Esophagus squamous epithelium (tissue), 5 donors: Measurements from ENCODE around the gene GNA12. TPM values are rescaled to one million over a fixed set of nuclear protein-coding genes. Genes with fewer than 3 reads are reported as not detected.

Experiments
- DNase-seq: peaks from one replicate; lab custom pipeline; 2025; lab: John Stamatoyannopoulos, UW
- H3K27ac ChIP-seq, 4 donors: fragments of 200-600 bp; sonication (generic); one replicate each; pipeline ENCODE4 v1.5.1; 2016 to 2019; ENCODE audit warnings: mild to moderate bottlenecking in 1 of 4
- H3K27me3 ChIP-seq, 4 donors: fragments of 200-600 bp; sonication (generic); 1 replicate in 3 of 4; 2 replicates in 1 of 4; pipeline versions ENCODE4 v1.5.1 to v1.6.0; 2017 to 2021; ENCODE audit warnings: antibody characterized with exemption in 1 of 4
- H3K36me3 ChIP-seq, 3 donors: fragments of 200-600 bp; sonication (generic); one replicate each; pipeline ENCODE4 v1.5.1; 2016 to 2019
- H3K4me1 ChIP-seq, 3 donors: fragments of 200-600 bp; sonication (generic); one replicate each; pipeline ENCODE4 v1.5.1; 2017 to 2019
- H3K4me3 ChIP-seq, 4 donors: fragments of 200-600 bp; sonication (generic); 1 replicate in 3 of 4; 2 replicates in 1 of 4; pipeline ENCODE4 v1.5.1; 2016 to 2019; ENCODE audit warnings: mild to moderate bottlenecking in 2 of 4, moderate library complexity in 1 of 4
- H3K9me3 ChIP-seq, 3 donors: fragments of 200-600 bp; sonication (generic); one replicate each; pipeline ENCODE4 v1.5.1; 2016 to 2019
- POLR2A ChIP-seq, 4 donors: fragments of 450-650 bp; IDR thresholded peaks; one replicate each; pipeline ENCODE4 v1.6.1; 2017; ENCODE audit warnings: antibody characterized with exemption in 4 of 4, mild to moderate bottlenecking in 4 of 4, moderate library complexity in 3 of 4
- WGBS, 2 donors: methylation state at CpG; one replicate each; pipeline ENCODE4 v1.1.5; 2018; 5-methylcytosine and 5-hydroxymethylcytosine counted together
- intact Hi-C: fragments of 100-400 bp; cut with DNase I; formaldehyde crosslinking; loops from one replicate; pipeline ENCODE4 v1.15.0; 2022
- total RNA-seq, 4 donors: library from RNA; depleted of rRNA; stranded (reverse); fragments of >200 nt; gene quantifications; one replicate each; pipeline ENCODE4 v1.1.0, GENCODE V29; 2016
- TF ChIP-seq, protein P1 (sequence below), 6 experiments: fragments of 450-650 bp in 4 of 6; fragments of 200-600 bp in 2 of 6; sonication (generic) in 2 of 6; IDR thresholded peaks; one replicate each; pipeline ENCODE4 v1.5.1; 2016 to 2019; ENCODE audit warnings: antibody characterized with exemption in 6 of 6, mild to moderate bottlenecking in 4 of 6, moderate library complexity in 4 of 6
- donor health status: DM: yes; HTN: yes; CAD: no.

Gene GNA12
- total RNA-seq, 4 donors from 2014 or later = 6.6 to 11.6 (median 7.6) TPM

GRCh38 chr7:2796358-2797352 is 47.5 kb downstream of the GNA12 start:
- no peaks in the 10 kb centered on the region for H3K27me3 ChIP-seq
- no peak overlapping the region for H3K4me3 ChIP-seq
- TF ChIP-seq POLR2A (IDR thresholded peaks at IDR 0.05) = no peak
- TF ChIP-seq, protein P1, sequence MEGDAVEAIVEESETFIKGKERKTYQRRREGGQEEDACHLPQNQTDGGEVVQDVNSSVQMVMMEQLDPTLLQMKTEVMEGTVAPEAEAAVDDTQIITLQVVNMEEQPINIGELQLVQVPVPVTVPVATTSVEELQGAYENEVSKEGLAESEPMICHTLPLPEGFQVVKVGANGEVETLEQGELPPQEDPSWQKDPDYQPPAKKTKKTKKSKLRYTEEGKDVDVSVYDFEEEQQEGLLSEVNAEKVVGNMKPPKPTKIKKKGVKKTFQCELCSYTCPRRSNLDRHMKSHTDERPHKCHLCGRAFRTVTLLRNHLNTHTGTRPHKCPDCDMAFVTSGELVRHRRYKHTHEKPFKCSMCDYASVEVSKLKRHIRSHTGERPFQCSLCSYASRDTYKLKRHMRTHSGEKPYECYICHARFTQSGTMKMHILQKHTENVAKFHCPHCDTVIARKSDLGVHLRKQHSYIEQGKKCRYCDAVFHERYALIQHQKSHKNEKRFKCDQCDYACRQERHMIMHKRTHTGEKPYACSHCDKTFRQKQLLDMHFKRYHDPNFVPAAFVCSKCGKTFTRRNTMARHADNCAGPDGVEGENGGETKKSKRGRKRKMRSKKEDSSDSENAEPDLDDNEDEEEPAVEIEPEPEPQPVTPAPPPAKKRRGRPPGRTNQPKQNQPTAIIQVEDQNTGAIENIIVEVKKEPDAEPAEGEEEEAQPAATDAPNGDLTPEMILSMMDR (IDR thresholded peaks at IDR 0.05) = no peak
- H3K27ac ChIP-seq = peak overlapping the region in 3 of 4 donors; percentile 64 to 76 (median 72)
- WGBS, 2 donors = 67 to 76% methylated on average over 20 of the region's 20 CpGs
- peaks cover 0 to 24% (median 0%) of the 10 kb centered on the region in 3 donors for H3K4me1 ChIP-seq
- peaks cover 0 to 32% (median 7%) of the 10 kb centered on the region in 3 donors for H3K36me3 ChIP-seq
- DNase-seq = no peak
- H3K9me3 ChIP-seq = no peaks in the 10 kb centered on the region
- intact Hi-C loops = no loop called here

GRCh38 chr7:2795906-2796305 is 48.2 kb downstream of the GNA12 start:
- H3K36me3 ChIP-seq = peaks cover 0 to 38% (median 7%) of the 10 kb centered on the region in 3 donors
- peak overlapping the region in 3 of 4 donors; percentile 64 to 76 (median 72) for H3K27ac ChIP-seq
- H3K27me3 ChIP-seq = no peaks in the 10 kb centered on the region
- no peaks in the 10 kb centered on the region for H3K9me3 ChIP-seq
- H3K4me1 ChIP-seq = peaks cover 0 to 17% (median 0%) of the 10 kb centered on the region in 3 donors
- WGBS, 2 donors = 90 to 95% methylated on average over 9 of the region's 9 CpGs
- no peak overlapping the region for H3K4me3 ChIP-seq
- DNase-seq = no peak
- intact Hi-C loops = no loop called here
- no peak for TF ChIP-seq POLR2A (IDR thresholded peaks at IDR 0.05)
- TF ChIP-seq, protein P1 (IDR thresholded peaks at IDR 0.05) = no peak

GRCh38 chr7:2794836-2795636 is 49.1 kb downstream of the GNA12 start:
- Histone ChIP-seq H3K4me3 (no peak overlapping the region), H3K27ac (no peak overlapping the region), H3K9me3 (no peaks in the 10 kb centered on the region), H3K4me1 (peaks cover 0 to 15% (median 4%) of the 10 kb centered on the region in 3 donors), H3K27me3 (no peaks in the 10 kb centered on the region), H3K36me3 (peaks cover 0 to 38% (median 7%) of the 10 kb centered on the region in 3 donors)
- no peak for DNase-seq
- TF ChIP-seq, protein P1 (IDR thresholded peaks at IDR 0.05) = no peak
- TF ChIP-seq POLR2A (IDR thresholded peaks at IDR 0.05) = no peak
- 89 to 93% methylated on average over 10 of the region's 17 CpGs for whole genome bisulfite sequencing, 2 donors
- intact Hi-C loops = no loop called here

- peaks cover 0 to 42% (median 7%) of the 10 kb centered on the region in 3 donors for H3K36me3 ChIP-seq
- H3K27ac ChIP-seq = no peak overlapping the region
- no peak for TF ChIP-seq POLR2A (IDR thresholded peaks at IDR 0.05)
- TF ChIP-seq, protein P1 (IDR thresholded peaks at IDR 0.05) = no peak
- intact Hi-C loops = no loop called here
- H3K4me1 ChIP-seq = peaks cover 0 to 24% (median 11%) of the 10 kb centered on the region in 3 donors
- no peak overlapping the region for H3K4me3 ChIP-seq
- H3K27me3 ChIP-seq = no peaks in the 10 kb centered on the region
- 78 to 81% methylated on average over 13 to 16 of the region's 16 CpGs for WGBS, 2 donors
- H3K9me3 ChIP-seq = no peaks in the 10 kb centered on the region
- no peak for DNase-seq
Measured at GRCh38 chr7:2792856-2793487, 51.1 kb downstream of the GNA12 start.
